H1 (cell line): ENCODE measurements around the gene ARHGAP6. TPM values are rescaled to one million over a fixed set of nuclear protein-coding genes. Genes with fewer than 3 reads are reported as not detected.

ENCODE experiments used
- CTCF ChIA-PET: fragments of 300-600 bp; sonication (Branson Sonifier 250); formaldehyde crosslinking; loops from one replicate; lab custom pipeline; 2021; ENCODE audit not compliant: partially characterized antibody; lab: Charles Lee
- POLR2A ChIA-PET: fragments of 300-600 bp; sonication (Branson Sonifier 250); formaldehyde crosslinking; loops from one replicate; lab custom pipeline; 2021; ENCODE audit warnings: inconsistent platforms; ENCODE audit not compliant: partially characterized antibody; lab: Charles Lee
- DNase-seq, 2 experiments: peaks; one replicate each; pipeline versions ENCODE4 v3.0.0 to v3.0.0-alpha.2; 2010 to 2022; ENCODE audit warnings: low spot score in 2 of 2, low read depth in 1 of 2, mixed read lengths in 1 of 2
- FAIRE-seq: peaks from 2 replicates; lab custom pipeline; 2011; peaks lifted over from hg19 to GRCh38; lab: Jason Lieb, UNC
- H2AFZ ChIP-seq: 2 replicates; pipeline ENCODE4 v1.8.1; 2012; ENCODE audit warnings: low read length, inconsistent platforms
- H2AK5ac ChIP-seq: 2 replicates; pipeline ENCODE4 v1.6.1; 2013; ENCODE audit warnings: low read depth, low read length
- H2BK120ac ChIP-seq: replicated peaks from 2 replicates; pipeline ENCODE3; 2013; ENCODE audit warnings: low read depth, low read length, inconsistent platforms
- H2BK12ac ChIP-seq: 2 replicates; pipeline ENCODE4 v1.6.1; 2013; ENCODE audit warnings: low read depth, low read length
- H2BK15ac ChIP-seq: 2 replicates; pipeline ENCODE4 v1.6.1; 2013; ENCODE audit warnings: low read length
- H2BK20ac ChIP-seq: 2 replicates; pipeline ENCODE4 v1.6.1; 2013; ENCODE audit warnings: low read length
- H2BK5ac ChIP-seq: 2 replicates; pipeline ENCODE4 v1.6.1; 2013; ENCODE audit warnings: low read depth, low read length
- H3K14ac ChIP-seq: 2 replicates; pipeline ENCODE4 v1.6.1; 2013; ENCODE audit warnings: inconsistent platforms; ENCODE audit not compliant: insufficient read length
- H3K18ac ChIP-seq: 2 replicates; pipeline ENCODE4 v1.6.1; 2013; ENCODE audit warnings: low read length; ENCODE audit errors: extremely low read depth
- H3K23ac ChIP-seq: 2 replicates; pipeline ENCODE4 v1.6.1; 2013; ENCODE audit warnings: inconsistent platforms; ENCODE audit not compliant: insufficient read length
- H3K23me2 ChIP-seq: 2 replicates; pipeline ENCODE4 v1.6.1; 2013; ENCODE audit warnings: low read depth, low read length
- H3K27ac ChIP-seq: 2 replicates; pipeline ENCODE4 v1.6.1; 2011; ENCODE audit warnings: low read depth, low read length, inconsistent platforms
- H3K27me3 ChIP-seq, 4 experiments: replicated peaks in 1 of 4; 1 replicate in 1 of 4; 2 replicates in 3 of 4; pipeline versions ENCODE4 v1.6.1 to v1.8.1; 2011 to 2013; ENCODE audit warnings: low read length in 3 of 4, mild to moderate bottlenecking in 3 of 4, inconsistent platforms in 2 of 4, mixed read lengths in 2 of 4, moderate library complexity in 1 of 4; ENCODE audit not compliant: control insufficient read depth in 3 of 4, insufficient read depth in 3 of 4; ENCODE audit errors: extremely low read depth in 1 of 4
- H3K36me3 ChIP-seq, 4 experiments: 2 replicates each; pipeline versions ENCODE4 v1.6.1 to v1.8.1; 2011 to 2013; ENCODE audit warnings: mild to moderate bottlenecking in 4 of 4, low read length in 3 of 4, moderate library complexity in 2 of 4, control low read depth in 1 of 4, inconsistent platforms in 1 of 4; ENCODE audit not compliant: insufficient read depth in 4 of 4, control insufficient read depth in 2 of 4
- H3K4ac ChIP-seq: replicated peaks from 2 replicates; pipeline ENCODE3; 2013; ENCODE audit warnings: low read length, low read depth, mixed read lengths, inconsistent platforms; ENCODE audit not compliant: insufficient read length
- H3K4me1 ChIP-seq, 4 experiments: replicated peaks in 1 of 4; 1 replicate in 1 of 4; 2 replicates in 3 of 4; pipeline versions ENCODE4 v1.6.1 to v1.8.1; 2011 to 2013; ENCODE audit warnings: low read length in 3 of 4, inconsistent platforms in 2 of 4, mixed read lengths in 1 of 4; ENCODE audit not compliant: insufficient read depth in 4 of 4, control insufficient read depth in 3 of 4
- H3K4me2 ChIP-seq, 2 experiments: 2 replicates each; pipeline versions ENCODE4 v1.6.1 to v1.8.1; 2011 to 2013; ENCODE audit warnings: low read depth in 2 of 2, low read length in 2 of 2, control low read depth in 1 of 2, inconsistent platforms in 1 of 2, mild to moderate bottlenecking in 1 of 2; ENCODE audit not compliant: insufficient read depth in 1 of 2
- H3K4me3 ChIP-seq, 4 experiments: fragments of 200-600, 300-600 bp in 1 of 4; sonication (generic), shearing (Covaris generic), sonication (Bioruptor Twin) in 1 of 4; 2 replicates each; pipeline versions ENCODE4 v1.5.1 to v1.8.1; 2011 to 2016; ENCODE audit warnings: low read length in 4 of 4, low read depth in 3 of 4, control low read depth in 2 of 4, inconsistent platforms in 2 of 4, mild to moderate bottlenecking in 2 of 4, mixed read lengths in 1 of 4, moderate library complexity in 1 of 4; ENCODE audit not compliant: insufficient read depth in 2 of 4; ENCODE audit errors: extremely low read depth in 1 of 4
- H3K56ac ChIP-seq: replicated peaks from 2 replicates; pipeline ENCODE3; 2013; ENCODE audit warnings: low read depth, mild to moderate bottlenecking, mixed read lengths, low read length, inconsistent platforms; ENCODE audit not compliant: insufficient read length
- H3K79me1 ChIP-seq: 2 replicates; pipeline ENCODE4 v1.6.1; 2013; ENCODE audit warnings: low read depth, low read length, control low read depth
- H3K79me2 ChIP-seq, 2 experiments: 2 replicates each; pipeline versions ENCODE4 v1.6.1 to v1.8.1; 2012 to 2013; ENCODE audit warnings: low read length in 2 of 2, mild to moderate bottlenecking in 2 of 2, inconsistent platforms in 1 of 2; ENCODE audit not compliant: insufficient read depth in 2 of 2, control insufficient read depth in 1 of 2
- H3K9ac ChIP-seq, 4 experiments: replicated peaks in 1 of 4; 1 replicate in 1 of 4; 2 replicates in 3 of 4; pipeline versions ENCODE4 v1.6.1 to v1.8.1; 2011 to 2013; ENCODE audit warnings: low read depth in 3 of 4, low read length in 3 of 4, control low read depth in 2 of 4, mild to moderate bottlenecking in 2 of 4, moderate library complexity in 2 of 4, inconsistent platforms in 1 of 4; ENCODE audit errors: extremely low read depth in 1 of 4
- H3K9me3 ChIP-seq, 2 experiments: 2 replicates each; pipeline versions ENCODE4 v1.6.1 to v1.8.1; 2012 to 2013; ENCODE audit warnings: mild to moderate bottlenecking in 2 of 2, moderate library complexity in 2 of 2, control low read depth in 1 of 2, inconsistent platforms in 1 of 2, low read depth in 1 of 2, low read length in 1 of 2, mixed read lengths in 1 of 2; ENCODE audit not compliant: insufficient read depth in 2 of 2
- H4K20me1 ChIP-seq, 2 experiments: replicated peaks in 1 of 2; 2 replicates each; pipeline versions ENCODE3 to v1.8.1; 2011 to 2013; ENCODE audit warnings: inconsistent platforms in 2 of 2, low read length in 2 of 2, mild to moderate bottlenecking in 1 of 2; ENCODE audit not compliant: insufficient read depth in 2 of 2, control insufficient read depth in 1 of 2
- H4K5ac ChIP-seq: 2 replicates; pipeline ENCODE4 v1.6.1; 2013; ENCODE audit warnings: low read length, low read depth, mixed read lengths, inconsistent platforms; ENCODE audit not compliant: insufficient read length
- H4K8ac ChIP-seq: 2 replicates; pipeline ENCODE4 v1.8.0; 2013; ENCODE audit warnings: mild to moderate bottlenecking, moderate library complexity, low read length, inconsistent platforms; ENCODE audit not compliant: insufficient read depth; ENCODE audit errors: extremely low read depth
- H4K91ac ChIP-seq: replicated peaks from 2 replicates; pipeline ENCODE3; 2013; ENCODE audit warnings: low read length, mixed read lengths, inconsistent platforms; ENCODE audit not compliant: insufficient read length
- CHD1 ChIP-seq: IDR thresholded peaks from 2 replicates; pipeline ENCODE4 v1.6.1; 2012; ENCODE audit warnings: low read depth, low read length, improper control_type of control experiment
- FOSL1 ChIP-seq: IDR thresholded peaks from 2 replicates; pipeline ENCODE4 v1.6.1; 2011; ENCODE audit warnings: mild to moderate bottlenecking, low read depth, low read length, moderate library complexity; ENCODE audit not compliant: insufficient read depth
- WGBS, 2 experiments: shearing (Covaris generic) in 1 of 2; methylation state at CpG; one replicate each; pipeline versions ENCODE4 v1.1.6 to v1.1.7; 2013 to 2015; ENCODE audit warnings: low lambda C conversion rate in 2 of 2, mixed read lengths in 2 of 2, inconsistent platforms in 1 of 2, low coverage in 1 of 2, missing lambda C conversion rate in 1 of 2; ENCODE audit not compliant: insufficient replicate concordance in 2 of 2, insufficient coverage in 1 of 2, insufficient read length in 1 of 2; ENCODE audit errors: extremely low coverage in 1 of 2, missing lambda C conversion rate in 1 of 2; 5-methylcytosine and 5-hydroxymethylcytosine counted together
- polyA plus RNA-seq, 7 experiments: library from polyadenylated mRNA; depleted of rRNA in 3 of 7; stranded (reverse) in 5 of 7; unstranded in 2 of 7; fragments of >200 nt in 5 of 7; fragments of 200-250 nt in 2 of 7; gene quantifications; 1 replicate in 5 of 7; 2 replicates in 1 of 7; 4 replicates in 1 of 7; pipeline versions ENCODE4 v1.2.1 to v1.2.3, GENCODE V29; 2011 to 2013; ENCODE audit warnings: missing spikeins in 2 of 7, mixed read lengths in 2 of 7
- total RNA-seq: library from RNA; stranded (reverse); fragmentation: NEBNext Ultra II Directional; extraction: Animal tissue kit (Norgen Biotek cat#: 25700); gene quantifications from 2 replicates; pipeline ENCODE4 v1.2.1, GENCODE V29; 2021

ARHGAP6 gene
- total and polyA plus RNA-seq, 2 of the 8 experiments (the other 6 are each of a cell fraction or from before 2014, with no cell fraction given), result 0.35 to 0.82 TPM

- Histone ChIP-seq H3K14ac (no peak overlapping the region), H3K4me3 (peak overlapping the region; percentile 43 to 63 (median 46)), H3K4me2 (peak overlapping the region; percentile 73 to 88), H2BK20ac (no peak overlapping the region), H2BK12ac (no peak overlapping the region), H4K5ac (no peak overlapping the region), H3K27ac (no peak overlapping the region), H3K23ac (no peak overlapping the region), H3K4ac (no peak overlapping the region), H4K8ac (0 out of 2 replicates have a peak overlapping the region, but pooled peaks have one; percentile 57), H2AK5ac (no peak overlapping the region), H2BK15ac (no peak overlapping the region), H3K9me3 (no peaks in the 10 kb centered on the region), H4K91ac (no peak overlapping the region), H2BK120ac (no peak overlapping the region), H3K79me2 (no peaks in the 10 kb centered on the region), H3K36me3 (no peaks in the 10 kb centered on the region), H3K9ac (no peak overlapping the region), H3K23me2 (peaks cover 8% of the 10 kb centered on the region; the same call in 1 of the 2 replicates), H3K18ac (no peak overlapping the region), H3K56ac (no peak overlapping the region), H4K20me1 (no peaks in the 10 kb centered on the region), H3K4me1 (peaks cover 0 to 4% (median 2%) of the 10 kb centered on the region in 4 experiments; a peak in 3 of 7 replicates), H3K79me1 (no peaks in the 10 kb centered on the region), H3K27me3 (peaks cover 18 to 63% (median 42%) of the 10 kb centered on the region in 4 experiments), H2BK5ac (no peak overlapping the region), H2AFZ (no peak overlapping the region; the same call in 1 of the 2 replicates)
- FAIRE-seq (no peak), DNase-seq (peak in 1 of 2 experiments; percentile 42)
- POLR2A ChIA-PET, result no interaction called here
- WGBS, 2 experiments, result 6% methylated on average over 7 of the region's 73 CpGs; no CpG with 5 or more reads in 1 of the 2 experiments
- CTCF ChIA-PET, result interaction anchor here (0.6 to 1.3 kb wide), 5 partner anchors 8 to 93 kb away, joined by 3 to 6 read pairs (median 3); partner anchors contain the start of gene MSL3
- TF ChIP-seq CHD1, result no peak
- no peak for TF ChIP-seq FOSL1
Observed at GRCh38 chrX:11664211-11665167, 1.2 kb downstream of the ARHGAP6 start.
